Neural cell (in vitro differentiated cells): Measurements from ENCODE around the gene ZNF536. TPM values are rescaled to one million over a fixed set of nuclear protein-coding genes. Genes with fewer than 3 reads are reported as not detected.
A peak's percentile ranks its signal among the peaks of the same experiment; 100 is the strongest.

Experiments
- H2AFZ ChIP-seq: fragments of 200-600, 300-800 bp; sonication (generic), shearing (Covaris generic); 2 replicates; pipeline ENCODE4 v1.6.0; 2014; ENCODE audit warnings: low read depth, mild to moderate bottlenecking, antibody characterized with exemption, low read length, moderate library complexity
- H3F3A ChIP-seq: fragments of 200-600 bp; shearing (Covaris generic); 2 replicates; pipeline ENCODE4 v1.6.1; 2016; ENCODE audit warnings: mild to moderate bottlenecking, moderate library complexity, mixed read lengths, antibody characterized with exemption, low read length; ENCODE audit not compliant: insufficient read depth, poor library complexity, severe bottlenecking
- H3K27ac ChIP-seq: fragments of 200-600, 300-800 bp; sonication (generic), shearing (Covaris generic); 2 replicates; pipeline ENCODE4 v1.5.1; 2014; ENCODE audit warnings: mild to moderate bottlenecking, low read length, moderate library complexity
- H3K27me3 ChIP-seq: fragments of 300-800, 200-600 bp; sonication (generic), shearing (Covaris generic); 2 replicates; pipeline ENCODE4 v1.6.0; 2014; ENCODE audit warnings: mild to moderate bottlenecking, low read depth, low read length, moderate library complexity; ENCODE audit not compliant: insufficient read depth
- H3K36me3 ChIP-seq: fragments of 300-800, 200-600 bp; sonication (generic), shearing (Covaris generic); 2 replicates; pipeline ENCODE4 v1.5.1; 2014; ENCODE audit warnings: mild to moderate bottlenecking, antibody characterized with exemption, low read length, moderate library complexity; ENCODE audit not compliant: insufficient read depth
- H3K4me2 ChIP-seq: fragments of 300-800, 200-600 bp; sonication (generic), shearing (Covaris generic); 2 replicates; pipeline ENCODE4 v1.6.0; 2014; ENCODE audit warnings: mild to moderate bottlenecking, low read length
- H3K4me3 ChIP-seq: fragments of 300-800, 200-600 bp; sonication (generic), shearing (Covaris generic); 2 replicates; pipeline ENCODE4 v1.5.1; 2014; ENCODE audit warnings: mild to moderate bottlenecking, low read length, moderate library complexity
- H3K79me2 ChIP-seq: fragments of 200-600 bp; shearing (Covaris generic); replicated peaks from 2 replicates; pipeline ENCODE4 v1.6.0; 2014; ENCODE audit warnings: mild to moderate bottlenecking, low read length, moderate library complexity; ENCODE audit not compliant: insufficient read depth
- H3K9ac ChIP-seq: fragments of 300-800, 200-600 bp; sonication (generic), shearing (Covaris generic); 2 replicates; pipeline ENCODE4 v1.6.1; 2016; ENCODE audit warnings: mild to moderate bottlenecking, low read length, mixed read lengths
- H3K9me2 ChIP-seq: fragments of 200-600 bp; shearing (Covaris generic); 2 replicates; pipeline ENCODE4 v1.6.1; 2016; ENCODE audit warnings: mild to moderate bottlenecking, low read length, mixed read lengths; ENCODE audit not compliant: insufficient read depth
- H3K9me3 ChIP-seq: fragments of 200-600, 300-800 bp; sonication (generic), shearing (Covaris generic); 2 replicates; pipeline ENCODE4 v1.6.1; 2016; ENCODE audit warnings: mild to moderate bottlenecking, mixed run types, low read length, moderate library complexity, mixed read lengths
- H4K20me1 ChIP-seq: fragments of 200-600 bp; shearing (Covaris generic); 2 replicates; pipeline ENCODE4 v1.6.1; 2016; ENCODE audit warnings: mild to moderate bottlenecking, mixed run types; ENCODE audit not compliant: insufficient read depth
- EP300 ChIP-seq: fragments of 450-650 bp; conservative IDR thresholded peaks from 2 replicates; pipeline ENCODE4 v1.6.1; 2014; ENCODE audit warnings: antibody characterized with exemption, mild to moderate bottlenecking, moderate library complexity; ENCODE audit not compliant: poor library complexity, severe bottlenecking
- EZH2 ChIP-seq: fragments of 200-600, 300-800 bp; shearing (Covaris generic), sonication (generic); IDR thresholded peaks from 2 replicates; pipeline ENCODE4 v1.6.1; 2014; ENCODE audit warnings: antibody characterized with exemption, low read length, borderline replicate concordance, mild to moderate bottlenecking; ENCODE audit not compliant: insufficient read depth, poor library complexity, severe bottlenecking
- MXI1 ChIP-seq: fragments of 450-650 bp; conservative IDR thresholded peaks from 2 replicates; pipeline ENCODE4 v1.6.1; 2014; ENCODE audit warnings: antibody characterized with exemption, mild to moderate bottlenecking; ENCODE audit not compliant: poor library complexity, severe bottlenecking
- POLR2AphosphoS5 ChIP-seq: IDR thresholded peaks from 2 replicates; pipeline ENCODE4 v1.6.1; 2012
- RAD21 ChIP-seq: fragments of 450-650 bp; conservative IDR thresholded peaks from 2 replicates; pipeline ENCODE4 v1.6.1; 2014; ENCODE audit warnings: antibody characterized with exemption, mild to moderate bottlenecking, moderate library complexity
- SMC3 ChIP-seq: fragments of 450-650 bp; conservative IDR thresholded peaks from 2 replicates; pipeline ENCODE4 v1.6.1; 2014; ENCODE audit warnings: antibody characterized with exemption, mild to moderate bottlenecking, moderate library complexity; ENCODE audit not compliant: poor library complexity
- TAF1 ChIP-seq: IDR thresholded peaks from 2 replicates; pipeline ENCODE4 v1.6.1; 2012; ENCODE audit warnings: low read depth
- polyA plus RNA-seq: library from polyadenylated mRNA; depleted of rRNA; stranded (reverse); fragments of >200 nt; gene quantifications from 2 replicates; pipeline ENCODE4 v1.2.3, GENCODE V29; 2014
- TF ChIP-seq, protein P1 (sequence below): fragments of 450-650 bp; IDR thresholded peaks from 2 replicates; pipeline ENCODE4 v1.5.1; 2014; ENCODE audit warnings: antibody characterized with exemption, mild to moderate bottlenecking, moderate library complexity; ENCODE audit not compliant: poor library complexity, severe bottlenecking
- TF ChIP-seq, protein P2 (sequence below): IDR thresholded peaks from 2 replicates; pipeline ENCODE4 v1.6.1; 2012; ENCODE audit warnings: borderline replicate concordance

ZNF536 gene
- polyA plus RNA-seq, 1 donor from 2014 or later: 13.9 TPM

DNA sequence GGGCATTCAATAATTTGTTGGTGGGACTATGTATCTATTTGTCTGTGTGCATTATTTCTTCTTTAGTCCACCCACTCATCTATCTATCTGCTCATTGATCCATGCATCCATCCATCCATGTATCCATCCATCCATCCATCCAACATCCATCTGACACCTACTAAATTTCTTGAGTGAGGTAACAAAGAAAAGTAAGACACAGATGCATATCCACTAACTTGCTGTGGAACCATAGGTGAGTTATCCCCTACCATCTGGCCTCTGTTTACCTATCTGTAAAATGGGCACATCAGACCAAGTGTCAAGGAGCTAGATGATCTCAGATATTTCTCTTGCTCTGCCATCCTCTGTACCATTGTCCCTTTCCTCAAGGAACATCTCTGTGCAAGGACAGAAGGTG lies 54.7 kb downstream of the ZNF536 start:
- no peaks in the 10 kb centered on the region for H3F3A ChIP-seq
- H3K36me3 ChIP-seq: no peaks in the 10 kb centered on the region
- no peaks in the 10 kb centered on the region for H3K9me2 ChIP-seq
- peak overlapping the region; percentile 53 for H3K4me3 ChIP-seq
- H3K27me3 ChIP-seq: no peaks in the 10 kb centered on the region
- no peaks in the 10 kb centered on the region for H4K20me1 ChIP-seq
- no peaks in the 10 kb centered on the region for H3K9me3 ChIP-seq
- H3K9ac ChIP-seq: peak overlapping the region; percentile 59
- no peaks in the 10 kb centered on the region for H3K79me2 ChIP-seq
- H3K27ac ChIP-seq: peak overlapping the region; percentile 88
- H3K4me2 ChIP-seq: no peak overlapping the region
- no peak for TF ChIP-seq SMC3
- no peak for TF ChIP-seq TAF1
- TF ChIP-seq, protein P1, sequence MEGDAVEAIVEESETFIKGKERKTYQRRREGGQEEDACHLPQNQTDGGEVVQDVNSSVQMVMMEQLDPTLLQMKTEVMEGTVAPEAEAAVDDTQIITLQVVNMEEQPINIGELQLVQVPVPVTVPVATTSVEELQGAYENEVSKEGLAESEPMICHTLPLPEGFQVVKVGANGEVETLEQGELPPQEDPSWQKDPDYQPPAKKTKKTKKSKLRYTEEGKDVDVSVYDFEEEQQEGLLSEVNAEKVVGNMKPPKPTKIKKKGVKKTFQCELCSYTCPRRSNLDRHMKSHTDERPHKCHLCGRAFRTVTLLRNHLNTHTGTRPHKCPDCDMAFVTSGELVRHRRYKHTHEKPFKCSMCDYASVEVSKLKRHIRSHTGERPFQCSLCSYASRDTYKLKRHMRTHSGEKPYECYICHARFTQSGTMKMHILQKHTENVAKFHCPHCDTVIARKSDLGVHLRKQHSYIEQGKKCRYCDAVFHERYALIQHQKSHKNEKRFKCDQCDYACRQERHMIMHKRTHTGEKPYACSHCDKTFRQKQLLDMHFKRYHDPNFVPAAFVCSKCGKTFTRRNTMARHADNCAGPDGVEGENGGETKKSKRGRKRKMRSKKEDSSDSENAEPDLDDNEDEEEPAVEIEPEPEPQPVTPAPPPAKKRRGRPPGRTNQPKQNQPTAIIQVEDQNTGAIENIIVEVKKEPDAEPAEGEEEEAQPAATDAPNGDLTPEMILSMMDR: no peak
- H2AFZ ChIP-seq: no peak overlapping the region

- TF ChIP-seq EZH2: no peak
- TF ChIP-seq RAD21: no peak
- no peak for TF ChIP-seq MXI1
- TF ChIP-seq, protein P2, sequence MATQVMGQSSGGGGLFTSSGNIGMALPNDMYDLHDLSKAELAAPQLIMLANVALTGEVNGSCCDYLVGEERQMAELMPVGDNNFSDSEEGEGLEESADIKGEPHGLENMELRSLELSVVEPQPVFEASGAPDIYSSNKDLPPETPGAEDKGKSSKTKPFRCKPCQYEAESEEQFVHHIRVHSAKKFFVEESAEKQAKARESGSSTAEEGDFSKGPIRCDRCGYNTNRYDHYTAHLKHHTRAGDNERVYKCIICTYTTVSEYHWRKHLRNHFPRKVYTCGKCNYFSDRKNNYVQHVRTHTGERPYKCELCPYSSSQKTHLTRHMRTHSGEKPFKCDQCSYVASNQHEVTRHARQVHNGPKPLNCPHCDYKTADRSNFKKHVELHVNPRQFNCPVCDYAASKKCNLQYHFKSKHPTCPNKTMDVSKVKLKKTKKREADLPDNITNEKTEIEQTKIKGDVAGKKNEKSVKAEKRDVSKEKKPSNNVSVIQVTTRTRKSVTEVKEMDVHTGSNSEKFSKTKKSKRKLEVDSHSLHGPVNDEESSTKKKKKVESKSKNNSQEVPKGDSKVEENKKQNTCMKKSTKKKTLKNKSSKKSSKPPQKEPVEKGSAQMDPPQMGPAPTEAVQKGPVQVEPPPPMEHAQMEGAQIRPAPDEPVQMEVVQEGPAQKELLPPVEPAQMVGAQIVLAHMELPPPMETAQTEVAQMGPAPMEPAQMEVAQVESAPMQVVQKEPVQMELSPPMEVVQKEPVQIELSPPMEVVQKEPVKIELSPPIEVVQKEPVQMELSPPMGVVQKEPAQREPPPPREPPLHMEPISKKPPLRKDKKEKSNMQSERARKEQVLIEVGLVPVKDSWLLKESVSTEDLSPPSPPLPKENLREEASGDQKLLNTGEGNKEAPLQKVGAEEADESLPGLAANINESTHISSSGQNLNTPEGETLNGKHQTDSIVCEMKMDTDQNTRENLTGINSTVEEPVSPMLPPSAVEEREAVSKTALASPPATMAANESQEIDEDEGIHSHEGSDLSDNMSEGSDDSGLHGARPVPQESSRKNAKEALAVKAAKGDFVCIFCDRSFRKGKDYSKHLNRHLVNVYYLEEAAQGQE: no peak
- TF ChIP-seq, protein P1: no peak
- TF ChIP-seq EP300: no peak
- TF ChIP-seq TAF1: no peak
- TF ChIP-seq SMC3: no peak
- TF ChIP-seq POLR2AphosphoS5: no peak
- Histone ChIP-seq H3K9me2 (no peaks in the 10 kb centered on the region), H2AFZ (no peak overlapping the region), H3K27ac (no peak overlapping the region), H3K9ac (no peak overlapping the region), H3F3A (no peaks in the 10 kb centered on the region), H3K4me3 (peak overlapping the region; percentile 8), H3K27me3 (no peaks in the 10 kb centered on the region), H3K79me2 (no peaks in the 10 kb centered on the region), H3K36me3 (no peaks in the 10 kb centered on the region), H3K4me2 (no peak overlapping the region), H4K20me1 (no peaks in the 10 kb centered on the region), H3K9me3 (no peaks in the 10 kb centered on the region)
These were observed 56.0 kb downstream of the ZNF536 start for GRCh38 chr19:30428092-30428680.
